OCI-LY1 (cell line): ENCODE data around the gene IMPG2.

ENCODE experiments used
- H2AFZ ChIP-seq: fragments of 200-600 bp; sonication (generic), shearing (Covaris generic); 2 replicates; pipeline ENCODE4 v1.6.0; 2014; ENCODE audit warnings: antibody characterized with exemption, mild to moderate bottlenecking, low read length
- H3F3A ChIP-seq: fragments of 200-600 bp; sonication (generic), shearing (Covaris generic); 2 replicates; pipeline ENCODE4 v1.6.0; 2014; ENCODE audit warnings: mild to moderate bottlenecking, antibody characterized with exemption, low read length, moderate library complexity; ENCODE audit not compliant: insufficient read depth
- H3K27ac ChIP-seq: fragments of 200-600 bp; sonication (generic); 2 replicates; pipeline ENCODE4 v1.5.1; 2014; ENCODE audit warnings: low read length, mixed run types, mild to moderate bottlenecking, low read depth; ENCODE audit not compliant: poor library complexity, severe bottlenecking
- H3K27me3 ChIP-seq: fragments of 200-600 bp; sonication (generic); 2 replicates; pipeline ENCODE4 v1.6.0; 2014; ENCODE audit warnings: antibody characterized with exemption, mild to moderate bottlenecking, low read length, moderate library complexity; ENCODE audit not compliant: insufficient read depth
- H3K36me3 ChIP-seq: fragments of 200-600 bp; sonication (generic); 2 replicates; pipeline ENCODE4 v1.6.1; 2014; ENCODE audit warnings: mild to moderate bottlenecking, antibody characterized with exemption, low read length, moderate library complexity, mixed read lengths; ENCODE audit not compliant: insufficient read depth
- H3K4me1 ChIP-seq: fragments of 200-600 bp; sonication (generic); 2 replicates; pipeline ENCODE4 v1.5.1; 2014; ENCODE audit warnings: mild to moderate bottlenecking, low read length, moderate library complexity; ENCODE audit not compliant: insufficient read depth, severe bottlenecking
- H3K4me2 ChIP-seq: fragments of 200-600 bp; sonication (generic), shearing (Covaris generic); 2 replicates; pipeline ENCODE4 v1.6.1; 2014; ENCODE audit warnings: low read length
- H3K4me3 ChIP-seq: fragments of 200-600 bp; sonication (generic); 2 replicates; pipeline ENCODE4 v1.5.1; 2014; ENCODE audit warnings: low read length, low read depth, mild to moderate bottlenecking, mixed read lengths; ENCODE audit not compliant: poor library complexity, severe bottlenecking
- H3K79me2 ChIP-seq: fragments of 200-600 bp; shearing (Covaris generic); 2 replicates; pipeline ENCODE4 v1.6.1; 2016; ENCODE audit warnings: mixed run types, low read length, mixed read lengths; ENCODE audit not compliant: insufficient read depth
- H3K9ac ChIP-seq: fragments of 200-600 bp; sonication (generic), shearing (Covaris generic); 2 replicates; pipeline ENCODE4 v1.6.1; 2014; ENCODE audit warnings: mild to moderate bottlenecking, low read length, mixed read lengths
- H3K9me2 ChIP-seq: fragments of 200-600 bp; sonication (generic), shearing (Covaris generic); 2 replicates; pipeline ENCODE4 v1.6.1; 2014; ENCODE audit warnings: low read depth, mild to moderate bottlenecking, low read length, mixed read lengths
- H3K9me3 ChIP-seq: fragments of 200-600 bp; shearing (Covaris generic); 2 replicates; pipeline ENCODE4 v1.6.1; 2014; ENCODE audit warnings: low read length, mixed read lengths
- H4K20me1 ChIP-seq: fragments of 200-600 bp; sonication (generic), shearing (Covaris generic); 2 replicates; pipeline ENCODE4 v1.6.0; 2016; ENCODE audit warnings: mild to moderate bottlenecking, low read length; ENCODE audit not compliant: insufficient read depth
- EZH2 ChIP-seq: fragments of 200-600 bp; sonication (generic), shearing (Covaris generic); IDR thresholded peaks from 2 replicates; pipeline ENCODE4 v1.8.0; 2017; ENCODE audit warnings: borderline replicate concordance, mixed run types, mild to moderate bottlenecking, antibody characterized with exemption, low read length, moderate library complexity, mixed read lengths
- TF ChIP-seq, protein P1 (sequence below): fragments of 200-600 bp; sonication (generic), shearing (Covaris generic); IDR thresholded peaks from 2 replicates; pipeline ENCODE4 v1.5.1; 2017; ENCODE audit warnings: mild to moderate bottlenecking, antibody characterized with exemption, low read length, moderate library complexity, mixed read lengths

Gene IMPG2

GRCh38 chr3:101262393-101263240, 57.8 kb downstream of the IMPG2 start:
- Histone ChIP-seq H3K9ac (no peak overlapping the region), H3K4me1 (peaks cover 13% of the 10 kb centered on the region), H2AFZ (no peak overlapping the region), H3K9me2 (no peaks in the 10 kb centered on the region), H3K27ac (no peak overlapping the region), H4K20me1 (no peaks in the 10 kb centered on the region), H3K27me3 (no peaks in the 10 kb centered on the region), H3K4me2 (no peak overlapping the region), H3K4me3 (no peak overlapping the region), H3F3A (no peaks in the 10 kb centered on the region), H3K79me2 (no peaks in the 10 kb centered on the region), H3K9me3 (no peaks in the 10 kb centered on the region), H3K36me3 (no peaks in the 10 kb centered on the region)
- TF ChIP-seq, protein P1, sequence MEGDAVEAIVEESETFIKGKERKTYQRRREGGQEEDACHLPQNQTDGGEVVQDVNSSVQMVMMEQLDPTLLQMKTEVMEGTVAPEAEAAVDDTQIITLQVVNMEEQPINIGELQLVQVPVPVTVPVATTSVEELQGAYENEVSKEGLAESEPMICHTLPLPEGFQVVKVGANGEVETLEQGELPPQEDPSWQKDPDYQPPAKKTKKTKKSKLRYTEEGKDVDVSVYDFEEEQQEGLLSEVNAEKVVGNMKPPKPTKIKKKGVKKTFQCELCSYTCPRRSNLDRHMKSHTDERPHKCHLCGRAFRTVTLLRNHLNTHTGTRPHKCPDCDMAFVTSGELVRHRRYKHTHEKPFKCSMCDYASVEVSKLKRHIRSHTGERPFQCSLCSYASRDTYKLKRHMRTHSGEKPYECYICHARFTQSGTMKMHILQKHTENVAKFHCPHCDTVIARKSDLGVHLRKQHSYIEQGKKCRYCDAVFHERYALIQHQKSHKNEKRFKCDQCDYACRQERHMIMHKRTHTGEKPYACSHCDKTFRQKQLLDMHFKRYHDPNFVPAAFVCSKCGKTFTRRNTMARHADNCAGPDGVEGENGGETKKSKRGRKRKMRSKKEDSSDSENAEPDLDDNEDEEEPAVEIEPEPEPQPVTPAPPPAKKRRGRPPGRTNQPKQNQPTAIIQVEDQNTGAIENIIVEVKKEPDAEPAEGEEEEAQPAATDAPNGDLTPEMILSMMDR, result no peak

- TF ChIP-seq EZH2, result no peak
- TF ChIP-seq, protein P1, result no peak
- no peaks in the 10 kb centered on the region for H3F3A ChIP-seq
- H3K27me3 ChIP-seq, result no peaks in the 10 kb centered on the region
- no peak overlapping the region for H2AFZ ChIP-seq
- H3K4me1 ChIP-seq, result peaks cover 13% of the 10 kb centered on the region
- H3K79me2 ChIP-seq, result no peaks in the 10 kb centered on the region
- H4K20me1 ChIP-seq, result no peaks in the 10 kb centered on the region
- no peak overlapping the region for H3K4me3 ChIP-seq
- H3K9me3 ChIP-seq, result no peaks in the 10 kb centered on the region
- H3K27ac ChIP-seq, result no peak overlapping the region
- H3K9me2 ChIP-seq, result no peaks in the 10 kb centered on the region
- H3K9ac ChIP-seq, result no peak overlapping the region
- no peak overlapping the region for H3K4me2 ChIP-seq
- H3K36me3 ChIP-seq, result no peaks in the 10 kb centered on the region
Measured at GRCh38 chr3:101261506-101261905, 58.9 kb downstream of the IMPG2 start.

DNA sequence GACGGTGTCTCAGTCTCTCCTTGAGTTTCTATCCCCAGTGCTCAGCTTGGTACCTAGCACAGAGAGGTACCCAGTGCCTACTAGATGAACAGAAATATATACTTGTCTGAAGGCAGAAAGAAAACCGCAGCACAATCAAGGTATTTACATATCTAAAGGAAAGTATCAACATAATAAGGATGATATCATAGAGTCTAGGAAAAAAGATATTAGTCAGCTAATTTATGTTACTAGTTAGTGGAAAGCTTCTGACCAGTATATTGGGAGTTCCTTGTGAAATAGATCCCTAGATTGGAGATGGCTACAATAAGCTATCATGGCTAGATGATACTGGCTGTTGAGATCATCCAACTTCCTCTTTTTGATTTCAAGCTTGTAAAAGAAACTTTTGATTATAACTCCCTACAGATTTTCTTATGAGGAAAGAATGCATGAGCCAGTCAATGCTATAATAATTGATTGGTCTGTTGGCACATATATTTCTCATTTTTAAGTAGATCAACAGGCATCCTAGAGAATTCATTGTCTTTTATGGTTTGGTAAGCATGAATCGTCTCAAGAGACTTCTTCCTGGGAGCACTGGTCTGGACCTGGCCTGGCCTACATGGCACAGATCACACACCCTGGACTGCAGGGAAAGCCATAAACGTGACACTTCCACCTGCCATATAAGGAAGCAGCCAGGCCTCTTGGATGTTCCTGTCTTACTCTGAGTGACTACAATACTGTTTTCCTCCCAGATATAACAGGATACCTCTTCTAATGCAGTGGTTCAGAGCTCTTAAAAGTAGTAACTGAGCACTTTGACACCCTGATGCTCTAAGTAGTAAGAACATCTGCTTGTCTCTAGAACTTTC, 60.7 kb downstream of the IMPG2 start:
- TF ChIP-seq, protein P1, result no peak
- no peak for TF ChIP-seq EZH2
- no peaks in the 10 kb centered on the region for H3K27me3 ChIP-seq
- no peak overlapping the region for H3K27ac ChIP-seq
- H3K4me3 ChIP-seq, result no peak overlapping the region
- H4K20me1 ChIP-seq, result no peaks in the 10 kb centered on the region
- H3K79me2 ChIP-seq, result no peaks in the 10 kb centered on the region
- H3K36me3 ChIP-seq, result no peaks in the 10 kb centered on the region
- H2AFZ ChIP-seq, result no peak overlapping the region
- no peak overlapping the region for H3K9ac ChIP-seq
- H3K9me2 ChIP-seq, result no peaks in the 10 kb centered on the region
- H3F3A ChIP-seq, result no peaks in the 10 kb centered on the region
- no peak overlapping the region for H3K4me2 ChIP-seq
- H3K9me3 ChIP-seq, result no peaks in the 10 kb centered on the region
- H3K4me1 ChIP-seq, result peaks cover 13% of the 10 kb centered on the region
